ACHN (cell line): Measurements from ENCODE around the gene DICER1.
A peak's percentile ranks its signal among the peaks of the same experiment; 100 is the strongest.

Source experiments
- DNase-seq: peaks from one replicate; pipeline ENCODE4 v3.0.0-alpha.2; 2015
- in situ Hi-C: cut with HindIII; loops from 2 replicates; pipeline ENCODE4 v1.10.0; 2017; ENCODE audit warnings: low sequenced_read_pairs, low pct_ligation_motif_present, low pct_unique_long_range_greater_than_20kb

The DICER1 gene

DNA sequence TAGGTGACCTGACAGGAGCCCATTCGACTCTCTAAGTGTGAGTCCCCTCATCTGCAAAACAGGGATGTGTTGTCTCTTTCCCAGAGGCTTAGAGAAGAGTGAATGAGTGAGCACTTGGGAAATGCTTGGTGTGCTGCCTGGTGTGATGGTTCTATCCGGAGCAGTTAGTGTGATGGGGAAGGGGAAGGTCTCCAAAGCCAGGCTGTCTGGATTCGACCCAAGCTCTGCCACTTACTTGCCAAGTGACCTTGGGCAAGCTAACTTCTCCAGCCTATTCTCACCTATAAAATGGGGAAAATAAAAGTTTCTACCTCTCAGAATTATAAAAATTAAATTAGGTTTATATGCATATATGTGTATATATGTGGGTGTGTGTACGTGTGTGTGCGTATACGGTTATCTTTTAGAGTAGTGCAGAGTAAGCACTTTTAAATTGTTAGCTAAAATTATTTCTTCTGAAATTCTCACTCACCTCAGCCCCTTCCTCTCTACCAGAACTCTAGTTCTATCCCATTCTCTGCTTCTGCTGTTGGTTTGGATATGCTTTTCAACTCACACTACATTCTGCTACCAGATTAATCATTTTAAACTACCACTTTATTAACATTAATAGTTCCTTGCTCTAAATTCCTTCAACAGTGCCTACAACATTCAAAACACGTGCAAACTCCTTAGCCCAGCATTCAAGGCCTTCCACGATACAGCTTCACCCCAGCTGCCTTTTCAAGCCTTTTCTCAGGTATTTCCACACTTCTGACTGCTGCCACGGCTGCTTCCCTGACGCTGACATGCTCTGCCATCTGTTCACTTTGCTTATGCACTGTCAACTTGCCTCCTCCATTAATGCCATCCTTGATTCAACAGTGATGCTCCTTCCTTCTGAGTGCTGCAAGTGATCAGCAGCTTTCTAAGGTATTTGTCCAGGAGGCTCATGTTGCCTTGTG is 55.3 kb downstream of the DICER1 start:
- DNase-seq, result no peak

DNA sequence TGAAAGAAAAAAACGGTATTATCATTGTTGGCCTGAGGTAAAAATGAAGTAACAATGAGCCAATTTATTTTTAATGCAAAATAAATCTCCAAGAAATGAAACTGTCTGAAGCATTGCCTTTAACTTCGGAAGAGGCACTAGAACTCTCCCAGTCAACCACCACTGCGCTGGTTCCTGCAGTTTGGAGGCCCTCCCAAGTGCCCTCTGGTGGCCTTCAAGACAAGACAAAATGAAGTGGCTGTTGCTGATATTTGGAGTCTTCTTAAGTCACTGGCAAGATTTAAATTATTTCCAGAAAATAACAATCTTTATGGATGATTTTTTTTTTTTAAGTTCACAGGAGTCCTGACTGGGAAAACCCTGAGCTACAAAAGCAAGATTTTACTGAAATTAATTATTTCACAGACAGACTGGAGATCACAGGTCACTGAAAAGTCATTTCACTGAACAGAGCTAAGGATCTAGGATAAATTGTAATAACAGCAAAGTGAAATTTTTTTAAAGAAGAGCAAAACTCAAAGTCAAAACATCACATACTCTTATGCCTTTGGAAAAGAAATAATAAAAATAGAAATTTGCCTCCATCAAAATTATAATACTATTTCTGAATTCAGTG is 58.2 kb downstream of the DICER1 start:
- peak; percentile 68 for DNase-seq
- in situ Hi-C loops, result no loop called here

More for the DNA sequence above, 55.3 kb downstream of the DICER1 start:
- in situ Hi-C loops, result no loop called here

GRCh38 chr14:95097385-95097784 is 59.9 kb downstream of the DICER1 start:
- no peak for DNase-seq
- in situ Hi-C loops, result no loop called here

DNA sequence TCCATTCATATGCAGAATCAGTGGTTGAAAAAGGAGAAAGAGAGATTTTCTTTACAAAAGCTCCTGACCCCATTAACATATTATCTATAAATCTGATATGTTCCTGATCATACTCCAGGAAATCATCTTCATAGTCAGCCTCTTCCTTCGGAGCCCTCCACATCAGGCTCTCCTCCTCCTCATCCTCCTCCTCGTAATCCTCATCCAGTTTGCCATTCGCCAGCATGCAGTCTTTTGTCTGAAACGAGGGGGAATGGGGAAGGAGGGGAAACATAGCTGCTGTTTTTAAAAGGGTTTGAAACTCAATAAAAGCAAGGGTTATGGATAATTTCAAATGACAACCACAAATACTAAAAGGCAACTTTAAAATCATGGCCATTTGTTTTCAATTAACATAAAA is 60.9 kb downstream of the DICER1 start:
- DNase-seq, result no peak
- in situ Hi-C loops, result no loop called here

DNA sequence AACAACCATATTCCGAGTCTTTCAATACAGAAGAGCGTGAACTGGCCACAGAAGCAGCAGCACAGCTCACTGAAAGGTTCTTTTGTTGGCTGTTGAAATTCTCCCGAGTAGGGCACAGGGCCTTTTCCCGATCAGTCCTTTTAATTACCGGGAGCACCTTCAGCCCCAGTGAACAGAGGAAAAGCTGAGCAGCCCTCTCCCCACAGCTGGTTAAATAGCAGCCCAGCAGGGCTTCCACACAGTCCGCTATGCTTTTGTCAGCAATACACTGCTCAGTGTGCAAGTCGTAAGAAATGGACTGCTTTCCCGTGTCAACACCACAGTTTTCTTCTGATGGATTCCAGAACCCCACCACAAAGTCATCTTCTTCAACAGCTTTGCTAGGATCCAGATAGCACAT is 61.3 kb downstream of the DICER1 start:
- in situ Hi-C loops, result no loop called here
- DNase-seq, result no peak

DNA sequence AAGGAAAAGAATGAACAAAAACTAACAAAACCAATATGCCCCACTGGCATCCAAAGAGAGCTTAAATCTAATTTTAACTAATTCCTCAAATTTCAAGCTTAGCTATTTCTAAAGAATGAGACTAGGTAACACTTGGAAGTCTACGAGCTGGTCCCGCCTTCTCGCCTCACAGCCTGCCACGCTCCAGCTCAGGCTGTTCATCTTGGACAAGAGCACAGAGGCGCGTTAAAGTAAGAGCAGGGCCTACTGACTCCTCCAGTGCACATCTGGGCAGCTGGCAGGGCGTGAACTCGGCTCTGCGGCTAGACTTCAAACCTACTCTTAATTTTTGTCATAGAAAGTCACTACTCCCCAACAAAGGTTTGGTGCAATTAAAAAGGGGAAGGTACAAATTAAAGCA is 64.6 kb downstream of the DICER1 start:
- in situ Hi-C loops, result no loop called here
- no peak for DNase-seq

DNA sequence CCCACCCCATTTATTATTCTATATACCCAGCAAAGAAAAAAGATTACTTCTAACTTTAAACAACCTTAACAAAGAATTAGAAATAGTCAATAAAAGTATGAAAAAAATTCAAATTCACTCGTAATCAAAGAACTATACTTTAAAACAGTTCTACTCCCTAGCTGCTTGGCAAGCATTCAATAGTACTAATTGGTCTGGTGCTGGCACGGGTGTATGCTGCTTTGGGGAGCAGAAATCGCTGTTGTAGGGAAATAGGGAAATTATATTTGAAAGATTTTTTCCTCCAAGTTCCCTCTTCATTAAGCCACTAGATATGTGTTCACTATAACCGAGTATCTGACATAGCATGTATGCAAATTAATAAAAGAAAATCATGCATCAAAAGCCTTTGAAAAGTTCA is 65.7 kb downstream of the DICER1 start:
- in situ Hi-C loops, result no loop called here
- DNase-seq, result no peak

- no peak for DNase-seq
- in situ Hi-C loops, result no loop called here
Measured at GRCh38 chr14:95088665-95089064, 68.7 kb downstream of the DICER1 start.

- in situ Hi-C loops, result no loop called here
- no peak for DNase-seq
Measured at GRCh38 chr14:95087619-95088018, 69.7 kb downstream of the DICER1 start.

DNA sequence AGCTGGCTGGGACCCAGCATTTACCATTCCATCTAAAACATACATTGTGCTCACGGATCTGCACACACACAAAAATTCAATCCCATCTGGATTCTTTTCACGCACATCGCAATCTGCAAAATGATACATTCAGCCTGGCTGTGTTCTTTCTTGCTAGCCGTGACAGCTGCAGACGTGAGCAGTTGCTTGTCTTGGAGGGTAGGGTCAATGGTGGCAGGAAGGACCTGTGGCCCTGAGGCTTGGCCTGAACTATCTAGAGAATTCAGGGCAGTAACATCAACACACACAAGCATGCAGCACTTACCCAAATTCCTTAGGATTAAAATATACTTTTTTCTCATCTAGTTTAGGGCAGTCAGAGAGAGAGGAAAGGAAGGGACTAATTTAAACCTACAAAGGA is 72.0 kb downstream of the DICER1 start:
- in situ Hi-C loops, result no loop called here
- DNase-seq, result no peak

DNA sequence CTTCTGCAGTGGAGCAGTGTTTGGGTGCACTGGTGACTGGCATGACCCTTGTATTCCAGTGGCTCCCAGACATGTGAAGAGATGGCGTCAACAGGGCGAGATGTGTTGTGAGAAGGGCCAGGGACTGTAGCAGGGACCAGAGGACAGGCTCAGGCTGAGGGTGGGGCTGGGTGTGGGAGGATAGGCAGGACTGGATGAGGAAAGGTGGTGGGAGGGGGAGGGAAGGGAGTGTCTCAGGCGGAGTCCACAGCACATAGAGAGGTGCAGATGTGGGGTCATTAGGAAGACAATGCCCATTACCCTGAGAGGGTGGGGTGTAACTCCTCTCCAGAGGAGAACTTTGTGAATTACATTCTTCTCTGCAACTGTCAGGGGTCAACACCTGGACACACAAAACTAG is 78.5 kb downstream of the DICER1 start:
- in situ Hi-C loops, result no loop called here
- DNase-seq, result no peak

DNA sequence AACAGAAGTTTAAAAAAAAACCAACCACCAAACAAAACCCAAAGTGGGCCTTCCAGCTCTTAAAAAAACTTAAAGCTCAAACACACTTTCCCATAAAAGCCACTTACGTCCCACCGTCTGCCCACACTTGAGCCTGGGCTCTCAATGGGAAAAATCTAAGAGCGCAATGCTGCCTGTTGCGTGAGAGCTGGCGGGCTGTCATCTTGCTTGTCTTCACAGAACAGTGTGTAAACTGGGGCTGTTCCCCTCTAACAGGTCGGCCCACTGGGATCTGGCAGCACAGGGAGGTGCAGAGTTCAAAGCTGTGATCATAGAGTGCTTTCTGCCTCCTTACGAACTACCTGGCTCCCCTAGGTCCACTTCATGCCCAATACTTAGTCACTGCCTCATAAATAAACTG is 80.0 kb downstream of the DICER1 start:
- in situ Hi-C loops, result no loop called here
- no peak for DNase-seq

DNA sequence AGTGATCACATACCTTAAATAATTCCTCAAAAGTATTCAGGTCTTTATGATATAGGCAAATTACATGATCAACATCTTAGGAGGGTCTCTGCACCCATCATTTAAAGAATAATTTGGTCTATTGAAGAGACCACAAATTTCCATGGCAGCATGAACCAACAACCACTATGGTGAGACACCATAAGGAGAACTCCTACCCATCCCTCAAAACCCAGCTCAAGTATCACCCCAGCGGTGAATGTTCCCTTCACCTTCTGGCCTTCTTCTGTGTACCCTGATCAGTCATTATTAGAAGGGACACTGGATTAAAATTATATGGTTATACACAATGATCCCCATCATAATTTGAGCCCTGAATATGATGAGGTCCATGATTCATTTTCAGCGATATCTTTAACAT is 81.5 kb downstream of the DICER1 start:
- DNase-seq, result no peak
- in situ Hi-C loops, result no loop called here

DNA sequence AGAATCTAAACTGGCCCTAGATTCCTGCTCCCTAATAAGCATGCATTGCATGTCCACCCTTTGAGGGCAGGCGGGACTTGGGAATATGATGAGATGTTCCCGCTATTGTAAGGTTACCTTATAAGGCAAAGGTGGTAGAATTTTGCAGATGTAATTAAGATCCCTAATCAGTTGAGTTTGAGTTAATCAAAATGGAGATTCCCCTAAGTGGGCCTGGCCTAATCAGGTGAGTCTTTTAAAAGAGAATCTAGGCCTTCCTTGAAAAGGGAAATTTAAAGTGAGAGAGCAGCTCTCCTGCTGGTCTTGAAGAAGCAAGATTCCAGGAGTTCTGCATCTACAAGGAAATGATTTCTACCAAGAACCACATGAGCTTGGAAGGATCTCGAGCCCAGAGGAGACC is 83.4 kb downstream of the DICER1 start:
- no peak for DNase-seq
- in situ Hi-C loops, result no loop called here

- DNase-seq, result no peak
Measured at GRCh38 chr14:95072310-95072905, 84.9 kb downstream of the DICER1 start.

GRCh38 chr14:95071649-95072280 is 85.6 kb downstream of the DICER1 start:
- in situ Hi-C loops, result no loop called here
- DNase-seq, result no peak

More at GRCh38 chr14:95072310-95072905, 84.9 kb downstream of the DICER1 start:
- in situ Hi-C loops, result no loop called here

DNA sequence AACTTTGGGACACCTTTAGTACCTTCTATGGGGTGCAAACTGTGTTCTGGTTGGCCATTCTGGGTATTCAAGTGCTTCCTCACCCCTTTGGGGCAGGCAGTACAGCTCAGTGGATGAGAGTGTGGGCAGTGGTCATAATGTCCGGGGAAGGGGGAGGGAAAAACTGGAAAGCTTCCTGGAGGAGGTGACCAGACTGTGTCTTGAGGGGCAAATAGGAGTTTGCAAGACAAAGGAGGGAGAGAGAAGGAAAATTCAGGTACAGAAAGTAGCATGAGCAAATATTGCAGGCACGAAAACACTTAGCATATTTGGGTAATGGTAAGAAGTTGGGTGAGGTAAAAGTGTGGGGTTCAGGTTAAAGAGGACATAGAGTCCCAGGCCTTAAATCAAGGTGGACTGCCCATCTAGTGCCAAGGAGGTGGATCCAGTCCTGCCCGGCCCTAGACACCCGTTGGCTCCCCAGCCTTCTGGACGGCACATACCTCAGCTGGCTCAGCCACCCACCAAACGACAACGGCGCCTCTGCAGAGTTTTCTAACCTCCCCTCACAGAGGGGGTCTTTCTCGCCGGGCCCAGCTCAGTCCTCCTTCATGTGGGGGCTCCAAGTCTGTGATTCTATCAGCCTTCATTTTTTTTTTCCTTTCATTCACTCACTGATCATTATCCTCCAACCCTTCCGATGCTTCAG is 86.4 kb downstream of the DICER1 start:
- DNase-seq, result no peak

GRCh38 chr14:95069547-95069946 is 87.8 kb downstream of the DICER1 start:
- no peak for DNase-seq
- in situ Hi-C loops, result no loop called here

More for the DNA sequence above, 86.4 kb downstream of the DICER1 start:
- in situ Hi-C loops, result no loop called here

- in situ Hi-C loops, result no loop called here
- no peak for DNase-seq
Measured at GRCh38 chr14:95069018-95069417, 88.3 kb downstream of the DICER1 start.
